NCI-H748 (cell line): ENCODE data around the gene ANO6.
A peak's percentile ranks its signal among the peaks of the same experiment; 100 is the strongest.
"Not testable (repeated sequence)": the region's sequence is repeated elsewhere in the genome, so short reads cannot be mapped to it uniquely, and the experiment has no call there.

ENCODE experiments used
- DNase-seq: peaks from one replicate; lab custom pipeline; 2025; ENCODE audit not compliant: unreplicated experiment; lab: John Stamatoyannopoulos, UW

ANO6 gene

GRCh38 chr12:45304514-45305178 lies 88.8 kb downstream of the ANO6 start:
- DNase-seq, result no peak

GRCh38 chr12:45305907-45306306 lies 90.0 kb downstream of the ANO6 start:
- no peak for DNase-seq

- no peak for DNase-seq
These were observed 94.1 kb downstream of the ANO6 start for GRCh38 chr12:45309836-45310626.

GRCh38 chr12:45310627-45310968 lies 94.7 kb downstream of the ANO6 start:
- no peak for DNase-seq

GRCh38 chr12:45312012-45312411 lies 96.1 kb downstream of the ANO6 start:
- no peak for DNase-seq

GRCh38 chr12:45314770-45315169 lies 98.9 kb downstream of the ANO6 start:
- no peak for DNase-seq

- no peak for DNase-seq
These were observed 99.6 kb downstream of the ANO6 start for GRCh38 chr12:45315462-45315861.

- DNase-seq, result not testable (repeated sequence)
These were observed 101.4 kb downstream of the ANO6 start for GRCh38 chr12:45317261-45317660.

- DNase-seq, result no peak
These were observed 106.9 kb downstream of the ANO6 start for GRCh38 chr12:45322810-45323209.

GRCh38 chr12:45324391-45324790 lies 108.5 kb downstream of the ANO6 start:
- no peak for DNase-seq

GRCh38 chr12:45326358-45326975 lies 110.6 kb downstream of the ANO6 start:
- DNase-seq, result no peak

- peak; percentile 4 for DNase-seq
These were observed 112.0 kb downstream of the ANO6 start for GRCh38 chr12:45327823-45328383.

- DNase-seq, result no peak
These were observed 113.3 kb downstream of the ANO6 start for GRCh38 chr12:45329238-45329637.

GRCh38 chr12:45329702-45330101 lies 113.8 kb downstream of the ANO6 start:
- no peak for DNase-seq

GRCh38 chr12:45331552-45331951 lies 115.7 kb downstream of the ANO6 start:
- DNase-seq, result no peak

- no peak for DNase-seq
These were observed 118.5 kb downstream of the ANO6 start for GRCh38 chr12:45334396-45334795.

- DNase-seq, result no peak
These were observed 120.4 kb downstream of the ANO6 start for GRCh38 chr12:45336331-45336730.

GRCh38 chr12:45336762-45337596 lies 121.1 kb downstream of the ANO6 start:
- DNase-seq, result no peak

GRCh38 chr12:45337835-45338234 lies 121.9 kb downstream of the ANO6 start:
- DNase-seq, result no peak

- DNase-seq, result no peak
These were observed 122.4 kb downstream of the ANO6 start for GRCh38 chr12:45338272-45338671.

GRCh38 chr12:45339035-45339434 lies 123.1 kb downstream of the ANO6 start:
- peak; percentile 9 for DNase-seq
